Kidney (tissue), 14 donors: ENCODE measurements around the gene CDX1. TPM values are rescaled to one million over a fixed set of nuclear protein-coding genes. Genes with fewer than 3 reads are reported as not detected.

Experiments
- DNase-seq, 5 donors: peaks; one replicate each; pipeline ENCODE4 v3.0.0-alpha.2; 2013 to 2020
- FAIRE-seq: peaks from 2 replicates; lab custom pipeline; 2012; peaks lifted over from hg19 to GRCh38; lab: Jason Lieb, UNC
- H3K27ac ChIP-seq, 2 donors: one replicate each; pipeline ENCODE4 v1.7.0; 2013; ENCODE audit warnings: low read depth in 2 of 2, low read length in 2 of 2, inconsistent platforms in 1 of 2
- H3K27me3 ChIP-seq: one replicate; pipeline ENCODE4 v1.7.1; 2013; ENCODE audit warnings: low read length, inconsistent platforms; ENCODE audit not compliant: control insufficient read depth, insufficient read depth
- H3K36me3 ChIP-seq, 3 donors: one replicate each; pipeline versions ENCODE4 v1.7.0 to v1.7.1; 2013; ENCODE audit warnings: low read length in 3 of 3, control low read depth in 1 of 3, inconsistent platforms in 1 of 3; ENCODE audit not compliant: insufficient read depth in 3 of 3, control insufficient read depth in 2 of 3
- H3K4me1 ChIP-seq, 3 donors: one replicate each; pipeline versions ENCODE4 v1.7.0 to v1.7.1; 2013; ENCODE audit warnings: low read length in 3 of 3, inconsistent platforms in 1 of 3, low read depth in 1 of 3; ENCODE audit not compliant: control insufficient read depth in 2 of 3, insufficient read depth in 2 of 3
- H3K4me3 ChIP-seq, 3 donors: one replicate each; pipeline versions ENCODE4 v1.7.0 to v1.8.1; 2013; ENCODE audit warnings: low read length in 3 of 3, control low read depth in 1 of 3, inconsistent platforms in 1 of 3
- H3K9ac ChIP-seq, 3 donors: one replicate each; pipeline versions ENCODE4 v1.7.0 to v1.7.1; 2013; ENCODE audit warnings: low read length in 3 of 3, control low read depth in 1 of 3, inconsistent platforms in 1 of 3
- H3K9me3 ChIP-seq, 3 donors: one replicate each; pipeline versions ENCODE4 v1.7.0 to v1.7.1; 2013; ENCODE audit warnings: low read length in 3 of 3, control low read depth in 1 of 3, inconsistent platforms in 1 of 3; ENCODE audit not compliant: control insufficient read depth in 2 of 3, insufficient read depth in 1 of 3
- CTCF ChIP-seq: IDR thresholded peaks from 3 replicates; pipeline ENCODE4 v1.5.1; 2012; ENCODE audit warnings: mild to moderate bottlenecking, moderate library complexity, borderline replicate concordance; ENCODE audit not compliant: insufficient read depth; ENCODE audit errors: extremely low read depth
- intact Hi-C: fragments of 100-400 bp; cut with DNase I; formaldehyde crosslinking; loops from one replicate; pipeline ENCODE4 v1.11.1; 2022
- polyA plus RNA-seq: library from polyadenylated mRNA; stranded (reverse); fragments of 350-450 nt; fragmentation: Illumina TruSeq; extraction: RNeasy Lipid Tissue Mini Kit (QIAGEN cat#74804); gene quantifications from one replicate; pipeline ENCODE4 v1.2.3, GENCODE V29; 2014; ENCODE audit warnings: low read depth, low replicate concordance; ENCODE audit not compliant: insufficient read depth
- total RNA-seq: library from RNA; stranded (reverse); fragmentation: NEBNext Ultra II Directional; extraction: Animal tissue kit (Norgen Biotek cat#: 25700); gene quantifications from one replicate; pipeline ENCODE4 v1.2.1, GENCODE V29; 2021
- donor health status: control.
- donor health status: control.
- donor health status: control.
- donor health status: control.
- donor health status: control.
- donor health status: DM: yes; HTN: yes; CAD: no.
- donor health status: Normal renal cell carcinoma (clear cell type).

The CDX1 gene
- total and polyA plus RNA-seq, 2 donors from 2014 or later, result 0.39 TPM; not detected in 1

DNA sequence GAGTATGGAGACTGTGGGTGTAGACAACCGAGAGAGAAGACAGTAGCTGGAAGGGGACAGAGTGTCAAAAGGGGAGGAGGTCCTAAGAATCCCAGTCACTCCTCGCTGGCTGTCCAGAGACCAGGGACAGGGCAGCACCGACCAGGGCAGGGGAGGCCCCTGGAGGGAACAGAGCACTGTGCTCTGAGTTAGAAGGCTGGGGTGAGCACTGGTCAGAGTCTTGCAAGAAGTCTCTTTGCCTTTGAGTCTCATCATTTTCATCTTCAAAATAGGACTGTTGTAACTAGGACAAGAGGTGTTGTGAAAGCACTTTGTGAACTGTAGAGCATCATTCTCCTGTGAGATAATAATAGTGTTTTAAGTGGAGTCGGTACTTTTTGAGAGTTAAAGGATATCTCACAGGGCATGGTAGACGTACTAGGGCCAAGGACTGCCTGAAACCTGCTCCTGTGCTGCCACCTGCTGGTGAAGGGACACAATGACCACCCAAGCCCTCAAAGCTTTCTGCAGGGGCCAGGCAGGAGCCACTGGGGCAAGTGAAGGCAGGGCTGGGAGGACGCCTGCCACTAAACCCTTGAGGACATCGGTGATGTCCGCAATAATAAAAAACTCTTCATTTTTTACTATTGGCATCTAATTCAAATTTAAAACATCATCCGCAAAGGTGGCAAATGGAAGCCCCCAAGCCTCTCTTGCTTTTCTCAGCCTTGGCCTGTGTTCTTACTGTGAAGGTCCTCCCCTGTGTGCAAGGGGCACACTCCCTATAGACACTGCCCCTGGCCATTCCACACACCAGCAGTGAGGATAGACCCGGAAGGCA lies 51.5 kb downstream of the CDX1 start:
- Histone ChIP-seq H3K4me3 (no peak overlapping the region), H3K27ac (no peak overlapping the region), H3K27me3 (no peaks in the 10 kb centered on the region), H3K36me3 (no peaks in the 10 kb centered on the region), H3K9me3 (no peaks in the 10 kb centered on the region), H3K4me1 (no peaks in the 10 kb centered on the region), H3K9ac (no peak overlapping the region)
- no peak for FAIRE-seq
- peak; percentile 90 for TF ChIP-seq CTCF
- intact Hi-C loops, result no loop called here
- DNase-seq, result peak; percentile 86 to 93 (median 90)

DNA sequence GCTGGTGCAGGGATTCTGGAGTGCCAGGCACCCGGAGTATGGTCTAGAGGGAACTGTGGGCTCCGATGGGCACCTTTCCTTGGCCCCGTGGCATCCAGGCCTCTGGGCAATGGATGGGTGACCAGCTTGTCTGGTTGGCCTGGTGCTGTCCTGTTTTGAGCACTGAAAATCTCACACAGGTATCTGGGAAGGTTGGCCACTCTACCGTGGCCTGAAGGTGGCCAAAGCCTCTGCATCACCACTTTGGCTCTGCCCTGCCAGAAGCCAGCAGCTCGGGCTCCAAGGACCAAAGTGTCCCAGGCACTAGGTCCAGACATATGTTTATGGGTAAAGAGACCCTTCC lies 52.1 kb downstream of the CDX1 start:
- FAIRE-seq (no peak), DNase-seq (no peak)
- H3K27me3 ChIP-seq, result no peaks in the 10 kb centered on the region
- no peaks in the 10 kb centered on the region for H3K9me3 ChIP-seq
- H3K36me3 ChIP-seq, result no peaks in the 10 kb centered on the region
- no peaks in the 10 kb centered on the region for H3K4me1 ChIP-seq
- TF ChIP-seq CTCF, result no peak
- intact Hi-C loops, result no loop called here
- no peak overlapping the region for H3K27ac ChIP-seq
- H3K9ac ChIP-seq, result no peak overlapping the region
- H3K4me3 ChIP-seq, result no peak overlapping the region

DNA sequence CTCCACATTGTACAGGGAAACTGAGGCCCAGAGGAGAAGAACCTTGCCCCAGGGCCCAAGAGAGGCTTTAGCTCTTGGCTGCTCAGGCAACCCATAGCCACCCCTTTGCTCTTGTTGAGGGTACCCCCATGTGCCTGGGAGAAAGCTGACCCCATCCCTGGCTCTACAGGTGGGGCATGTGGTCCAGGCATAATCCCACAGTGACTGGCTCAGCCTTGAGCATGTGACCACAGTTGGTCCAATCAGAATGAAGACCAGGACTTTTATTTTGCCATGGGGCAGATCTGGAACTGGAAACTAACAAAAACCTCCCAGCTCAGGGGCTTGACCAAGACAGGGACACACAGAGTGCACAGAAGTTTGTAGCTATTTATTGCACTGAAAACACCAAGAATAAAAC lies 52.6 kb downstream of the CDX1 start:
- TF ChIP-seq CTCF, result no peak
- H3K27me3 ChIP-seq, result no peaks in the 10 kb centered on the region
- DNase-seq (no peak), FAIRE-seq (no peak)
- H3K4me3 ChIP-seq, result no peak overlapping the region
- intact Hi-C loops, result no loop called here
- no peaks in the 10 kb centered on the region for H3K4me1 ChIP-seq
- no peaks in the 10 kb centered on the region for H3K36me3 ChIP-seq
- H3K9me3 ChIP-seq, result no peaks in the 10 kb centered on the region
- H3K9ac ChIP-seq, result no peak overlapping the region
- H3K27ac ChIP-seq, result no peak overlapping the region
